GM12892 (cell line): ENCODE measurements around the gene ANTXR1.

ENCODE experiments used
- POLR2A ChIP-seq: IDR thresholded peaks from 2 replicates; pipeline ENCODE4 v1.6.1; 2011; ENCODE audit warnings: low read depth, low read length, control low read depth
- TAF1 ChIP-seq: IDR thresholded peaks from 2 replicates; pipeline ENCODE4 v1.6.1; 2011; ENCODE audit warnings: low read depth, mild to moderate bottlenecking, control low read depth, low read length, borderline replicate concordance

- TF ChIP-seq POLR2A: no peak
- no peak for TF ChIP-seq TAF1
Measured at GRCh38 chr2:68992341-68992740, 20.6 kb upstream of the ANTXR1 start.
